Bronchial epithelial cell (primary cell): ENCODE data around the gene ADARB2. TPM values are rescaled to one million over a fixed set of nuclear protein-coding genes. Genes with fewer than 3 reads are reported as not detected.

Experiments
- DNase-seq: peaks from one replicate; pipeline ENCODE4 v3.0.0-alpha.2; 2010; ENCODE audit warnings: low read depth
- FAIRE-seq: peaks from 2 replicates; lab custom pipeline; 2011; peaks lifted over from hg19 to GRCh38; lab: Jason Lieb, UNC
- H3K27me3 ChIP-seq: 2 replicates; pipeline ENCODE4 v1.5.1; 2011; ENCODE audit warnings: low read length; ENCODE audit not compliant: control insufficient read depth, insufficient read depth
- H3K36me3 ChIP-seq: 2 replicates; pipeline ENCODE4 v1.5.1; 2011; ENCODE audit warnings: low read length; ENCODE audit not compliant: control insufficient read depth, insufficient read depth
- H3K4me3 ChIP-seq: 2 replicates; pipeline ENCODE4 v1.5.1; 2011; ENCODE audit warnings: mild to moderate bottlenecking, low read depth, low read length, control low read depth
- total RNA-seq: library from RNA; depleted of rRNA; stranded (reverse); fragments of >200 nt; gene quantifications from 2 replicates; pipeline ENCODE4 v1.2.1, GENCODE V29; 2014
- TF ChIP-seq, protein P1 (sequence below): IDR thresholded peaks from 2 replicates; pipeline ENCODE4 v1.5.1; 2011; ENCODE audit warnings: mild to moderate bottlenecking, moderate library complexity, low read length, control low read depth, inconsistent platforms; ENCODE audit not compliant: insufficient read depth, severe bottlenecking

The ADARB2 gene
- total RNA-seq, 1 donor from 2014 or later, result not detected

- FAIRE-seq, result no peak
- no peaks in the 10 kb centered on the region for H3K36me3 ChIP-seq
- H3K4me3 ChIP-seq, result no peak overlapping the region
- TF ChIP-seq, protein P1, sequence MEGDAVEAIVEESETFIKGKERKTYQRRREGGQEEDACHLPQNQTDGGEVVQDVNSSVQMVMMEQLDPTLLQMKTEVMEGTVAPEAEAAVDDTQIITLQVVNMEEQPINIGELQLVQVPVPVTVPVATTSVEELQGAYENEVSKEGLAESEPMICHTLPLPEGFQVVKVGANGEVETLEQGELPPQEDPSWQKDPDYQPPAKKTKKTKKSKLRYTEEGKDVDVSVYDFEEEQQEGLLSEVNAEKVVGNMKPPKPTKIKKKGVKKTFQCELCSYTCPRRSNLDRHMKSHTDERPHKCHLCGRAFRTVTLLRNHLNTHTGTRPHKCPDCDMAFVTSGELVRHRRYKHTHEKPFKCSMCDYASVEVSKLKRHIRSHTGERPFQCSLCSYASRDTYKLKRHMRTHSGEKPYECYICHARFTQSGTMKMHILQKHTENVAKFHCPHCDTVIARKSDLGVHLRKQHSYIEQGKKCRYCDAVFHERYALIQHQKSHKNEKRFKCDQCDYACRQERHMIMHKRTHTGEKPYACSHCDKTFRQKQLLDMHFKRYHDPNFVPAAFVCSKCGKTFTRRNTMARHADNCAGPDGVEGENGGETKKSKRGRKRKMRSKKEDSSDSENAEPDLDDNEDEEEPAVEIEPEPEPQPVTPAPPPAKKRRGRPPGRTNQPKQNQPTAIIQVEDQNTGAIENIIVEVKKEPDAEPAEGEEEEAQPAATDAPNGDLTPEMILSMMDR, result no peak
- DNase-seq, result no peak
- H3K27me3 ChIP-seq, result no peaks in the 10 kb centered on the region
These were observed 494.4 kb downstream of the ADARB2 start for GRCh38 chr10:1242975-1243374.

DNA sequence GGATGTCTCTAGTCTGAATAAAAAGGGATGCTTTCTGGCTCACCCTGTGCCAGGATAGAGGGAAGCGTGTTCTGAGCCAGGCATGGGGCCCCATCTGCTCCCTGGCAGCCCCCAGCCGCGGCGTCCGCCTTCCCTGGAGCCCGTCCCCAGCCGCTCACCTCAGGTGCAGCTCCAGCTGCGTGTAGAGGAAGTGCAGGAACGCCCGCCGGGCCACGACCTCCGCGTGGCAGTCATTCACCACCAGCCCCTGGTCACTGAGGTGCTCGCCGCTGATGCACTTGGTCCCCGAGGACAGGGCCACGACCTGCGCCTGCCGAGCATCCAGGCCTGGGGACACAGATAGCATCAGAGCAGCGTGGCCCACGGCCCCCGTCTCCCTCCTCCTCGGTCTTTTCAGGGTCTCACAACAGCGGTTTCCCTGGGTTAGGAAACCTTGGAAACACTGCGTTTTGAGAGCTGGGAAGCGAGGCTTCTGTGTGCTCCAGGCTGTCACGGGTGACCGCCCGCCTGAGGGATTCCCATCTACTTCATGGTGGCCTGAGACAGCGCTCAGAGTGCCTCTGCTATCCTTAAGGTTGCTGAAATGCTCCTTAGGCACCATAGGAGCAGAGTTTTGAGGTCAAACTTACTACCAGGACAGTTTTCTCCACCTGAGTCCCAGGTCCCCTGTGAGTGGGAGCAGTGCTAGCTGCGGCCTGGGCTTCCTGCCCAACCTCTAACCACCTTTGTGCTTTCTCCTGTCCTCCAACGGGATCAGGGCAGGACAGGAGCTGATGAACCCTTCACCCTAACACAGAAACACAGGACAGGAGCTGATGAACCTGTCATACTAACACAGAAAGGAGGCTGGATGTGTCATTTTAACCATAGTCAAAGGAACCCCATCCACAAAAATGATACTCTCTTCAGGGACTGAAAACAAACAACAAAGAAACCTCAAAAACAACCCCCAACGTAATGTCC lies 495.1 kb downstream of the ADARB2 start:
- TF ChIP-seq, protein P1, result no peak
- no peak overlapping the region for H3K4me3 ChIP-seq
- H3K36me3 ChIP-seq, result no peaks in the 10 kb centered on the region
- DNase-seq (no peak), FAIRE-seq (no peak)
- H3K27me3 ChIP-seq, result no peaks in the 10 kb centered on the region

GRCh38 chr10:1241322-1241890 lies 495.9 kb downstream of the ADARB2 start:
- H3K36me3 ChIP-seq, result no peaks in the 10 kb centered on the region
- DNase-seq (no peak), FAIRE-seq (no peak)
- no peak overlapping the region for H3K4me3 ChIP-seq
- TF ChIP-seq, protein P1, result no peak
- no peaks in the 10 kb centered on the region for H3K27me3 ChIP-seq

DNA sequence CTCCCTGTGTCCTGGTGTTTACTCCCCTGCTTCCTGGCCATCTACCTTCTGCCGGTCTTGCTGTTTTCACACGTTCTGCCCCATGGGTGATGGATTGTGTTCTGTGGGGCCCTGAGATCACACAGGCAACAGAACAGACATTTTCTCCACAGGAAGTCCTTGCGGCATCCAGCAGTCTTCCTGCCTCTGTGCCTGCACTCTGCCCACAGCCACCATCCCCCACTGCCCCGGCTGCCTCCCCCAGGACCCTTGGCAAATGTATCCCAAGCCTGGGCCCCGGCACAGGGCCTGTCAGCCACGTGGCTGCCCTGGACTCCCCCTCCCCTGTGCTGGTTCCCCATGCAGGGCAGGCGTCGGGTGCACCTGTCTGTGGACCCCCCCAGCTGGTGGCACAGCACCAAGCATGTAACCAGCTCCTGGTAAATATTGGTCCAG lies 497.0 kb downstream of the ADARB2 start:
- Histone ChIP-seq H3K4me3 (no peak overlapping the region), H3K27me3 (no peaks in the 10 kb centered on the region), H3K36me3 (no peaks in the 10 kb centered on the region)
- FAIRE-seq (no peak), DNase-seq (no peak)
- TF ChIP-seq, protein P1, result no peak

GRCh38 chr10:1233031-1233430 lies 504.3 kb downstream of the ADARB2 start:
- TF ChIP-seq, protein P1, result no peak
- FAIRE-seq (no peak), DNase-seq (no peak)
- Histone ChIP-seq H3K27me3 (no peaks in the 10 kb centered on the region), H3K4me3 (no peak overlapping the region), H3K36me3 (no peaks in the 10 kb centered on the region)
